Measurements from ENCODE around the gene ALPI. TPM values are rescaled to one million over a fixed set of nuclear protein-coding genes. Genes with fewer than 3 reads are reported as not detected.

The ALPI gene
- polyA plus RNA-seq, 2 donors = not detected

- no peaks in the 10 kb centered on the region for H3K36me3 ChIP-seq (ENCODE audit: control insufficient read depth in 2 of 2, insufficient read depth in 2 of 2, low read length in 1 of 2)
- H3K4me1 ChIP-seq (ENCODE audit: control insufficient read depth in 2 of 2, insufficient read depth in 2 of 2, low read length in 1 of 2) = no peaks in the 10 kb centered on the region
- no peak overlapping the region for H3K27ac ChIP-seq (ENCODE audit: low read depth in 2 of 2, low read length in 1 of 2)
- WGBS, 2 donors = 72 to 74% methylated on average over 20 of the region's 20 CpGs
- no peaks in the 10 kb centered on the region for H3K27me3 ChIP-seq (ENCODE audit: control insufficient read depth in 1 of 2, insufficient read depth in 2 of 2, low read length in 2 of 2)
- H3K4me3 ChIP-seq (ENCODE audit: low read depth in 1 of 2, low read length in 2 of 2) = no peak overlapping the region
- no peaks in the 10 kb centered on the region for H3K9me3 ChIP-seq (ENCODE audit: control insufficient read depth in 2 of 2, insufficient read depth in 1 of 2, low read depth in 1 of 2, low read length in 1 of 2)
Measured at GRCh38 chr2:232496501-232497270, 40.7 kb downstream of the ALPI start.

GRCh38 chr2:232497348-232497747 lies 41.4 kb downstream of the ALPI start:
- Histone ChIP-seq H3K27ac (ENCODE audit: low read depth in 2 of 2, low read length in 1 of 2) (no peak overlapping the region), H3K27me3 (ENCODE audit: control insufficient read depth in 1 of 2, insufficient read depth in 2 of 2, low read length in 2 of 2) (no peaks in the 10 kb centered on the region), H3K9me3 (ENCODE audit: control insufficient read depth in 2 of 2, insufficient read depth in 1 of 2, low read depth in 1 of 2, low read length in 1 of 2) (no peaks in the 10 kb centered on the region), H3K36me3 (ENCODE audit: control insufficient read depth in 2 of 2, insufficient read depth in 2 of 2, low read length in 1 of 2) (no peaks in the 10 kb centered on the region), H3K4me1 (ENCODE audit: control insufficient read depth in 2 of 2, insufficient read depth in 2 of 2, low read length in 1 of 2) (no peaks in the 10 kb centered on the region), H3K4me3 (ENCODE audit: low read depth in 1 of 2, low read length in 2 of 2) (no peak overlapping the region)
- WGBS, 2 donors = 76 to 80% methylated on average over 13 of the region's 13 CpGs

- Histone ChIP-seq H3K27ac (ENCODE audit: low read depth in 2 of 2, low read length in 1 of 2) (no peak overlapping the region), H3K36me3 (ENCODE audit: control insufficient read depth in 2 of 2, insufficient read depth in 2 of 2, low read length in 1 of 2) (no peaks in the 10 kb centered on the region), H3K4me1 (ENCODE audit: control insufficient read depth in 2 of 2, insufficient read depth in 2 of 2, low read length in 1 of 2) (peaks cover 0 to 6% of the 10 kb centered on the region in 2 donors), H3K27me3 (ENCODE audit: control insufficient read depth in 1 of 2, insufficient read depth in 2 of 2, low read length in 2 of 2) (peaks cover 3% of the 10 kb centered on the region in 2 donors), H3K9me3 (ENCODE audit: control insufficient read depth in 2 of 2, insufficient read depth in 1 of 2, low read depth in 1 of 2, low read length in 1 of 2) (peaks cover 0 to 2% of the 10 kb centered on the region in 2 donors), H3K4me3 (ENCODE audit: low read depth in 1 of 2, low read length in 2 of 2) (no peak overlapping the region)
- WGBS, 2 donors = 90 to 96% methylated on average over 3 of the region's 3 CpGs
Measured at GRCh38 chr2:232498452-232498851, 42.5 kb downstream of the ALPI start.

GRCh38 chr2:232501331-232501771 lies 45.4 kb downstream of the ALPI start:
- WGBS, 2 donors = 64 to 67% methylated on average over 9 of the region's 9 CpGs
- H3K4me1 ChIP-seq (ENCODE audit: control insufficient read depth in 2 of 2, insufficient read depth in 2 of 2, low read length in 1 of 2) = peaks cover 0 to 6% of the 10 kb centered on the region in 2 donors
- peaks cover 0 to 2% of the 10 kb centered on the region in 2 donors for H3K9me3 ChIP-seq (ENCODE audit: control insufficient read depth in 2 of 2, insufficient read depth in 1 of 2, low read depth in 1 of 2, low read length in 1 of 2)
- no peaks in the 10 kb centered on the region for H3K36me3 ChIP-seq (ENCODE audit: control insufficient read depth in 2 of 2, insufficient read depth in 2 of 2, low read length in 1 of 2)
- H3K27me3 ChIP-seq (ENCODE audit: control insufficient read depth in 1 of 2, insufficient read depth in 2 of 2, low read length in 2 of 2) = peaks cover 7 to 12% of the 10 kb centered on the region in 2 donors
- no peak overlapping the region for H3K27ac ChIP-seq (ENCODE audit: low read depth in 2 of 2, low read length in 1 of 2)
- H3K4me3 ChIP-seq (ENCODE audit: low read depth in 1 of 2, low read length in 2 of 2) = no peak overlapping the region

GRCh38 chr2:232501794-232502390 lies 45.9 kb downstream of the ALPI start:
- H3K4me3 ChIP-seq (ENCODE audit: low read depth in 1 of 2, low read length in 2 of 2) = no peak overlapping the region
- peaks cover 7 to 12% of the 10 kb centered on the region in 2 donors for H3K27me3 ChIP-seq (ENCODE audit: control insufficient read depth in 1 of 2, insufficient read depth in 2 of 2, low read length in 2 of 2)
- WGBS, 2 donors = 38 to 59% methylated on average over 10 of the region's 10 CpGs
- no peaks in the 10 kb centered on the region for H3K36me3 ChIP-seq (ENCODE audit: control insufficient read depth in 2 of 2, insufficient read depth in 2 of 2, low read length in 1 of 2)
- no peak overlapping the region for H3K27ac ChIP-seq (ENCODE audit: low read depth in 2 of 2, low read length in 1 of 2)
- peaks cover 0 to 6% of the 10 kb centered on the region in 2 donors for H3K4me1 ChIP-seq (ENCODE audit: control insufficient read depth in 2 of 2, insufficient read depth in 2 of 2, low read length in 1 of 2)
- H3K9me3 ChIP-seq (ENCODE audit: control insufficient read depth in 2 of 2, insufficient read depth in 1 of 2, low read depth in 1 of 2, low read length in 1 of 2) = peaks cover 0 to 2% of the 10 kb centered on the region in 2 donors

GRCh38 chr2:232502511-232502910 lies 46.6 kb downstream of the ALPI start:
- no peak overlapping the region for H3K27ac ChIP-seq (ENCODE audit: low read depth in 2 of 2, low read length in 1 of 2)
- H3K27me3 ChIP-seq (ENCODE audit: control insufficient read depth in 1 of 2, insufficient read depth in 2 of 2, low read length in 2 of 2) = peaks cover 7 to 12% of the 10 kb centered on the region in 2 donors
- no peaks in the 10 kb centered on the region for H3K36me3 ChIP-seq (ENCODE audit: control insufficient read depth in 2 of 2, insufficient read depth in 2 of 2, low read length in 1 of 2)
- H3K4me1 ChIP-seq (ENCODE audit: control insufficient read depth in 2 of 2, insufficient read depth in 2 of 2, low read length in 1 of 2) = peaks cover 0 to 6% of the 10 kb centered on the region in 2 donors
- WGBS, 2 donors = 18 to 21% methylated on average over 20 of the region's 21 CpGs
- peaks cover 0 to 2% of the 10 kb centered on the region in 2 donors for H3K9me3 ChIP-seq (ENCODE audit: control insufficient read depth in 2 of 2, insufficient read depth in 1 of 2, low read depth in 1 of 2, low read length in 1 of 2)
- H3K4me3 ChIP-seq (ENCODE audit: low read depth in 1 of 2, low read length in 2 of 2) = no peak overlapping the region

- H3K9me3 ChIP-seq (ENCODE audit: control insufficient read depth in 2 of 2, insufficient read depth in 1 of 2, low read depth in 1 of 2, low read length in 1 of 2) = peaks cover 0 to 2% of the 10 kb centered on the region in 2 donors
- no peak overlapping the region for H3K27ac ChIP-seq (ENCODE audit: low read depth in 2 of 2, low read length in 1 of 2)
- 1 to 2% methylated on average over 60 to 75 of the region's 75 CpGs for WGBS, 2 donors
- H3K4me1 ChIP-seq (ENCODE audit: control insufficient read depth in 2 of 2, insufficient read depth in 2 of 2, low read length in 1 of 2) = peaks cover 0 to 6% of the 10 kb centered on the region in 2 donors
- H3K27me3 ChIP-seq (ENCODE audit: control insufficient read depth in 1 of 2, insufficient read depth in 2 of 2, low read length in 2 of 2) = peaks cover 7 to 12% of the 10 kb centered on the region in 2 donors
- peak overlapping the region; percentile 21 to 34 for H3K4me3 ChIP-seq (ENCODE audit: low read depth in 1 of 2, low read length in 2 of 2)
- H3K36me3 ChIP-seq (ENCODE audit: control insufficient read depth in 2 of 2, insufficient read depth in 2 of 2, low read length in 1 of 2) = no peaks in the 10 kb centered on the region
Measured at GRCh38 chr2:232502911-232503808, 47.2 kb downstream of the ALPI start.

- Histone ChIP-seq H3K27ac (ENCODE audit: low read depth in 2 of 2, low read length in 1 of 2) (no peak overlapping the region), H3K36me3 (ENCODE audit: control insufficient read depth in 2 of 2, insufficient read depth in 2 of 2, low read length in 1 of 2) (no peaks in the 10 kb centered on the region), H3K9me3 (ENCODE audit: control insufficient read depth in 2 of 2, insufficient read depth in 1 of 2, low read depth in 1 of 2, low read length in 1 of 2) (peaks cover 0 to 2% of the 10 kb centered on the region in 2 donors), H3K4me1 (ENCODE audit: control insufficient read depth in 2 of 2, insufficient read depth in 2 of 2, low read length in 1 of 2) (peaks cover 0 to 6% of the 10 kb centered on the region in 2 donors), H3K4me3 (ENCODE audit: low read depth in 1 of 2, low read length in 2 of 2) (peak overlapping the region in 1 of 2 donors; percentile 21), H3K27me3 (ENCODE audit: control insufficient read depth in 1 of 2, insufficient read depth in 2 of 2, low read length in 2 of 2) (peaks cover 7 to 12% of the 10 kb centered on the region in 2 donors)
- 24 to 40% methylated on average over 16 of the region's 16 CpGs for WGBS, 2 donors
Measured at GRCh38 chr2:232503809-232504323, 47.9 kb downstream of the ALPI start.

GRCh38 chr2:232504438-232504837 lies 48.5 kb downstream of the ALPI start:
- Histone ChIP-seq H3K4me1 (ENCODE audit: control insufficient read depth in 2 of 2, insufficient read depth in 2 of 2, low read length in 1 of 2) (peaks cover 0 to 6% of the 10 kb centered on the region in 2 donors), H3K27me3 (ENCODE audit: control insufficient read depth in 1 of 2, insufficient read depth in 2 of 2, low read length in 2 of 2) (peaks cover 7 to 12% of the 10 kb centered on the region in 2 donors), H3K36me3 (ENCODE audit: control insufficient read depth in 2 of 2, insufficient read depth in 2 of 2, low read length in 1 of 2) (no peaks in the 10 kb centered on the region), H3K9me3 (ENCODE audit: control insufficient read depth in 2 of 2, insufficient read depth in 1 of 2, low read depth in 1 of 2, low read length in 1 of 2) (peaks cover 0 to 2% of the 10 kb centered on the region in 2 donors), H3K27ac (ENCODE audit: low read depth in 2 of 2, low read length in 1 of 2) (no peak overlapping the region), H3K4me3 (ENCODE audit: low read depth in 1 of 2, low read length in 2 of 2) (no peak overlapping the region)
- WGBS, 2 donors = 78 to 82% methylated on average over 2 of the region's 2 CpGs
